ENCODE data around the gene ME2. TPM values are rescaled to one million over a fixed set of nuclear protein-coding genes. Genes with fewer than 3 reads are reported as not detected.
A peak's percentile ranks its signal among the peaks of the same experiment; 100 is the strongest.

ME2 gene
- total RNA-seq, 2 donors from 2014 or later, result 24.1 to 29.3 TPM

DNA sequence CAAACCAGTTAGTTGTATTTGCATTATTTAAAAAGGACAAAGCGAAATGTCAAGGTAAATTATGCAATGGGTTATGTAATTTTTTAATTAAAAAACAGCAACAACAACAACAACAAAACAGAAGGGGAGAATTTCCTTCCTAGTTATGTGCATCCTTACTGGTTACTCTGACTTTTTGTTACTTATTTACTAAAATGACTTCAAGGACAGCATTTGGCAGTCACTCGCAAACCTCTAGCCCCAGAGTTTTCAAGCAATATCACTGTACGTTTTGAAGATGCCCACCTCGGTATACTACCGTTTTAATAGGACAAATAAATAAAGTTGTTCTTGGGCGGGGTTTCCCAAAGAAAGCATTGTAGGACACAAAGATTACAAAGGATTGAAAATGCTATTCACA, 34.4 kb upstream of the ME2 start:
- Histone ChIP-seq H3K36me3 (replicated peaks in 1 of 2; ENCODE audit: insufficient read depth in 1 of 2, low read depth in 2 of 2) (no peaks in the 10 kb centered on the region), H3K27ac (no peak overlapping the region), H3K4me3 (no peak overlapping the region), H3K9me3 (no peaks in the 10 kb centered on the region), H3K4me1 (peaks cover 9% of the 10 kb centered on the region), H3K27me3 (no peaks in the 10 kb centered on the region)
- 32 to 34% methylated on average over 6 of the region's 6 CpGs for WGBS, 2 donors
- DNase-seq (peak in 1 of 4 donors; percentile 19), ATAC-seq (no peak)
- no peak for TF ChIP-seq POLR2A (IDR thresholded peaks at IDR 0.05)
- TF ChIP-seq, protein P1, sequence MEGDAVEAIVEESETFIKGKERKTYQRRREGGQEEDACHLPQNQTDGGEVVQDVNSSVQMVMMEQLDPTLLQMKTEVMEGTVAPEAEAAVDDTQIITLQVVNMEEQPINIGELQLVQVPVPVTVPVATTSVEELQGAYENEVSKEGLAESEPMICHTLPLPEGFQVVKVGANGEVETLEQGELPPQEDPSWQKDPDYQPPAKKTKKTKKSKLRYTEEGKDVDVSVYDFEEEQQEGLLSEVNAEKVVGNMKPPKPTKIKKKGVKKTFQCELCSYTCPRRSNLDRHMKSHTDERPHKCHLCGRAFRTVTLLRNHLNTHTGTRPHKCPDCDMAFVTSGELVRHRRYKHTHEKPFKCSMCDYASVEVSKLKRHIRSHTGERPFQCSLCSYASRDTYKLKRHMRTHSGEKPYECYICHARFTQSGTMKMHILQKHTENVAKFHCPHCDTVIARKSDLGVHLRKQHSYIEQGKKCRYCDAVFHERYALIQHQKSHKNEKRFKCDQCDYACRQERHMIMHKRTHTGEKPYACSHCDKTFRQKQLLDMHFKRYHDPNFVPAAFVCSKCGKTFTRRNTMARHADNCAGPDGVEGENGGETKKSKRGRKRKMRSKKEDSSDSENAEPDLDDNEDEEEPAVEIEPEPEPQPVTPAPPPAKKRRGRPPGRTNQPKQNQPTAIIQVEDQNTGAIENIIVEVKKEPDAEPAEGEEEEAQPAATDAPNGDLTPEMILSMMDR (IDR thresholded peaks at IDR 0.05), result no peak
- intact Hi-C loops (cut with DNase I), result no loop called here

DNA sequence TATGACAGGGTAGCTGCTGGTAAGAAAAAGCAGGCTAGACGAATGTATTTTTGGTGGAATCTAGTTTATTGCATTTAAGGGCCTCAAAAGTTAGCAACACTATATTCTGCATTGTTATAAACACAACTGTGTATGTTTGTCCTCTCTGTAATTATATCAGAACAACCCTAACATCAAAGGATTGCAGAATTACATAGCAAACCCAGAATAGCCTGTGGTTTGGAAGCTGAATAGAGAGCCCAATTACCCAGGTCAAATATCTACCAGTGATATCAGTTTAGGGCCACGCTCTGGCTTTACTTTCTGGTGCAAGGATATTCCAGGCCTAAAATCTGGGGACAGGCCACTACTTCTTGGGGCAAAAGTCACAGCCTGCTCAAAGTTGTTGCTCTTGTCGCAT, 34.0 kb upstream of the ME2 start:
- no peaks in the 10 kb centered on the region for H3K36me3 ChIP-seq (replicated peaks in 1 of 2; ENCODE audit: insufficient read depth in 1 of 2, low read depth in 2 of 2)
- H3K4me3 ChIP-seq, result no peak overlapping the region
- WGBS, 2 donors, result 79 to 84% methylated on average over 3 of the region's 3 CpGs
- H3K9me3 ChIP-seq, result no peaks in the 10 kb centered on the region
- peaks cover 9% of the 10 kb centered on the region for H3K4me1 ChIP-seq
- no peak overlapping the region for H3K27ac ChIP-seq
- ATAC-seq (no peak), DNase-seq (no peak)
- TF ChIP-seq POLR2A (IDR thresholded peaks at IDR 0.05), result no peak
- TF ChIP-seq, protein P1 (IDR thresholded peaks at IDR 0.05), result no peak
- intact Hi-C loops (cut with DNase I), result no loop called here
- no peaks in the 10 kb centered on the region for H3K27me3 ChIP-seq

GRCh38 chr18:50847192-50847591, 31.7 kb upstream of the ME2 start:
- no peak overlapping the region for H3K27ac ChIP-seq
- no peak for TF ChIP-seq POLR2A (IDR thresholded peaks at IDR 0.05)
- TF ChIP-seq, protein P1 (IDR thresholded peaks at IDR 0.05), result no peak
- peaks cover 9% of the 10 kb centered on the region for H3K4me1 ChIP-seq
- 83 to 90% methylated on average over 4 of the region's 4 CpGs for WGBS, 2 donors
- ATAC-seq (no peak), DNase-seq (no peak)
- H3K36me3 ChIP-seq (replicated peaks in 1 of 2; ENCODE audit: insufficient read depth in 1 of 2, low read depth in 2 of 2), result no peaks in the 10 kb centered on the region
- H3K9me3 ChIP-seq, result no peaks in the 10 kb centered on the region
- H3K27me3 ChIP-seq, result no peaks in the 10 kb centered on the region
- H3K4me3 ChIP-seq, result no peak overlapping the region
- intact Hi-C loops (cut with DNase I), result no loop called here

DNA sequence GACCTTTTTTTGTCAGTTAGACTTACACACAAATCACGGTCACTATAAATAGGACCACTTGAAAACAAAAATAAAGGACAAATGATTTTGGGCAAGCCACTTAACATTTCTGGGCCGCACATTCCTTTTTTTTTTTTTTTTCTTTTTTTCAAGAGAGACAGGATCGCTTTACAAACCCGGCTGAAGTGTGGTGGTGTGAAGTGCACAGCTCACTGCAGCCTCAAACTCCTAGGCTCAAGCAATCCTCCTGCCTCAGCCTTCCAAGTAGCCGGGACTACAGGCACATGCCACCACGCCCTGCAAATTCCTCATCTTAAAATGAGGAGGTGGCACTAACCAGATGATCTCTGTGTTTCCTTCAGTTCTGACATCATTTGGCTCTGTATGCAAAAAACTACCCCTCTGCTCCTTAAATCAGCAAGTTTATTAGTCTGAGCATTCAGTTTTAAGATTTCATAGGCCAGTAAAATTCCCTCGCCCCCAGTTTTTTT, 30.8 kb upstream of the ME2 start:
- H3K4me1 ChIP-seq, result peaks cover 9% of the 10 kb centered on the region
- TF ChIP-seq, protein P1 (IDR thresholded peaks at IDR 0.05), result no peak
- TF ChIP-seq POLR2A (IDR thresholded peaks at IDR 0.05), result no peak
- WGBS, 2 donors, result 77 to 79% methylated on average over 7 of the region's 7 CpGs
- H3K9me3 ChIP-seq, result no peaks in the 10 kb centered on the region
- DNase-seq (no peak), ATAC-seq (no peak)
- H3K36me3 ChIP-seq (replicated peaks in 1 of 2; ENCODE audit: insufficient read depth in 1 of 2, low read depth in 2 of 2), result no peaks in the 10 kb centered on the region
- intact Hi-C loops (cut with DNase I), result no loop called here
- no peak overlapping the region for H3K4me3 ChIP-seq
- H3K27ac ChIP-seq, result no peak overlapping the region
- no peaks in the 10 kb centered on the region for H3K27me3 ChIP-seq

DNA sequence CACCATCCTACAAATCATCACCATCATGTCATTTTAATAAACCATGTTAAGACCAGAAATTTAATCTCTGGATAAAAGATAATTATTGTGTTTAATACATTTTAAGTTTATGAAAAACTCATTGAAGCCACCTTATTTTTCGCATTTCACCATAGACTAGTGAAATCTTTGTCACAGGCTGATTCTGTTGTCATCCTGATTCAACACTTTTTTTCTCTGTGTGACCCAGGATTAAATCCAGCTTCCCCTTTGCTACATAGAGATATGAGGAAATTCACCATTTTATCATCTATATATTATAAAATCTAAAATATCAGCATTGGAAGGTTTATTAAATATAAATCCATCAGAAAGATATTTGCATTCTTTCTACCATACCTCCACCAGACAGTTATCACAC, 29.9 kb upstream of the ME2 start:
- WGBS, 2 donors, result 74 to 85% methylated on average over 1 of the region's 1 CpG
- no peaks in the 10 kb centered on the region for H3K27me3 ChIP-seq
- H3K4me3 ChIP-seq, result no peak overlapping the region
- TF ChIP-seq POLR2A (IDR thresholded peaks at IDR 0.05), result no peak
- TF ChIP-seq, protein P1 (IDR thresholded peaks at IDR 0.05), result no peak
- intact Hi-C loops (cut with DNase I), result no loop called here
- DNase-seq (no peak), ATAC-seq (no peak)
- H3K4me1 ChIP-seq, result peaks cover 9% of the 10 kb centered on the region
- H3K27ac ChIP-seq, result peak overlapping the region in 1 of 4 donors; percentile 36
- no peaks in the 10 kb centered on the region for H3K9me3 ChIP-seq
- H3K36me3 ChIP-seq (replicated peaks in 1 of 2; ENCODE audit: insufficient read depth in 1 of 2, low read depth in 2 of 2), result no peaks in the 10 kb centered on the region

All from body of pancreas (tissue), 4 donors.